HAP-1 (cell line): ENCODE measurements around the gene CELSR1.
A peak's percentile ranks its signal among the peaks of the same experiment; 100 is the strongest.

Experiments
- DNase-seq, 2 experiments: peaks; one replicate each; pipeline ENCODE4 v3.0.0-alpha.2; 2016 to 2020; ENCODE audit warnings: low spot score in 2 of 2
- H3K27me3 ChIP-seq: fragments of 250-450 bp; sonication (Bioruptor Pico); 2 replicates; pipeline ENCODE4 v1.5.1; 2020; ENCODE audit warnings: low read depth, mild to moderate bottlenecking, moderate library complexity
- H3K36me3 ChIP-seq: fragments of 250-450 bp; sonication (Bioruptor Pico); replicated peaks from 2 replicates; pipeline ENCODE4 v1.5.1; 2020; ENCODE audit warnings: mild to moderate bottlenecking
- H3K4me1 ChIP-seq: fragments of 250-450 bp; sonication (Bioruptor Pico); 2 replicates; pipeline ENCODE4 v1.5.1; 2020; ENCODE audit warnings: mild to moderate bottlenecking
- H3K4me3 ChIP-seq: fragments of 250-450 bp; sonication (Bioruptor Pico); 2 replicates; pipeline ENCODE4 v1.5.1; 2020; ENCODE audit warnings: mild to moderate bottlenecking, moderate library complexity
- H3K9me3 ChIP-seq: fragments of 250-450 bp; sonication (Bioruptor Pico); 2 replicates; pipeline ENCODE4 v1.5.1; 2020; ENCODE audit warnings: mild to moderate bottlenecking, moderate library complexity
- in situ Hi-C: fragments of 300-500 bp; cut with MboI; formaldehyde crosslinking; loops from 3 replicates; pipeline ENCODE4 v1.14.3; 2020; ENCODE audit warnings: low sequenced_read_pairs, inconsistent platforms, mixed read lengths

Gene CELSR1

GRCh38 chr22:46579751-46580449 lies 42.5 kb upstream of the CELSR1 start:
- H3K4me1 ChIP-seq = peaks cover 8% of the 10 kb centered on the region

GRCh38 chr22:46578824-46579561 lies 41.6 kb upstream of the CELSR1 start:
- Histone ChIP-seq H3K36me3 (no peaks in the 10 kb centered on the region), H3K4me3 (no peak overlapping the region), H3K27me3 (no peaks in the 10 kb centered on the region), H3K4me1 (peaks cover 8% of the 10 kb centered on the region), H3K9me3 (no peaks in the 10 kb centered on the region)
- no peak for DNase-seq
- in situ Hi-C loops = no loop called here

More at GRCh38 chr22:46579751-46580449, 42.5 kb upstream of the CELSR1 start:
- no peak for DNase-seq
- in situ Hi-C loops = no loop called here
- no peaks in the 10 kb centered on the region for H3K27me3 ChIP-seq
- H3K36me3 ChIP-seq = no peaks in the 10 kb centered on the region
- H3K9me3 ChIP-seq = no peaks in the 10 kb centered on the region
- H3K4me3 ChIP-seq = no peak overlapping the region

- no peak for DNase-seq
- H3K27me3 ChIP-seq = no peaks in the 10 kb centered on the region
- peaks cover 8% of the 10 kb centered on the region for H3K4me1 ChIP-seq
- no peaks in the 10 kb centered on the region for H3K36me3 ChIP-seq
- peak overlapping the region; percentile 53 for H3K4me3 ChIP-seq
- in situ Hi-C loops = no loop called here
- no peaks in the 10 kb centered on the region for H3K9me3 ChIP-seq
Observed at GRCh38 chr22:46578251-46578823, 40.9 kb upstream of the CELSR1 start.

GRCh38 chr22:46577368-46578249 lies 40.2 kb upstream of the CELSR1 start:
- DNase-seq = no peak
- no peaks in the 10 kb centered on the region for H3K36me3 ChIP-seq
- peaks cover 8% of the 10 kb centered on the region for H3K4me1 ChIP-seq
- H3K27me3 ChIP-seq = no peaks in the 10 kb centered on the region
- peak overlapping the region; percentile 53 for H3K4me3 ChIP-seq
- in situ Hi-C loops = no loop called here
- H3K9me3 ChIP-seq = no peaks in the 10 kb centered on the region

- in situ Hi-C loops = no loop called here
- peak; percentile 43 to 72 for DNase-seq
- peak overlapping the region; percentile 53 for H3K4me3 ChIP-seq
- no peaks in the 10 kb centered on the region for H3K27me3 ChIP-seq
- H3K36me3 ChIP-seq = no peaks in the 10 kb centered on the region
- H3K9me3 ChIP-seq = no peaks in the 10 kb centered on the region
- H3K4me1 ChIP-seq = peaks cover 8% of the 10 kb centered on the region
Observed at GRCh38 chr22:46576556-46577367, 39.3 kb upstream of the CELSR1 start.

- Histone ChIP-seq H3K9me3 (no peaks in the 10 kb centered on the region), H3K4me1 (peaks cover 8% of the 10 kb centered on the region), H3K27me3 (no peaks in the 10 kb centered on the region), H3K4me3 (peak overlapping the region; percentile 8; the same call in 1 of the 2 replicates), H3K36me3 (no peaks in the 10 kb centered on the region)
- peak in 1 of 2 experiments; percentile 42 for DNase-seq
- in situ Hi-C loops = no loop called here
Observed at GRCh38 chr22:46575911-46576555, 38.6 kb upstream of the CELSR1 start.

GRCh38 chr22:46574993-46575910 lies 37.8 kb upstream of the CELSR1 start:
- in situ Hi-C loops = no loop called here
- DNase-seq = no peak
- H3K27me3 ChIP-seq = no peaks in the 10 kb centered on the region
- H3K9me3 ChIP-seq = no peaks in the 10 kb centered on the region
- H3K4me3 ChIP-seq = no peak overlapping the region
- peaks cover 8% of the 10 kb centered on the region for H3K4me1 ChIP-seq
- H3K36me3 ChIP-seq = no peaks in the 10 kb centered on the region

GRCh38 chr22:46574438-46574992 lies 37.1 kb upstream of the CELSR1 start:
- Histone ChIP-seq H3K36me3 (no peaks in the 10 kb centered on the region), H3K4me1 (peaks cover 8% of the 10 kb centered on the region), H3K4me3 (no peak overlapping the region), H3K27me3 (no peaks in the 10 kb centered on the region), H3K9me3 (no peaks in the 10 kb centered on the region)
- in situ Hi-C loops = no loop called here
- no peak for DNase-seq

- DNase-seq = no peak
- Histone ChIP-seq H3K9me3 (no peaks in the 10 kb centered on the region), H3K4me3 (no peak overlapping the region), H3K4me1 (peaks cover 8% of the 10 kb centered on the region), H3K36me3 (no peaks in the 10 kb centered on the region), H3K27me3 (no peaks in the 10 kb centered on the region)
- in situ Hi-C loops = no loop called here
Observed at GRCh38 chr22:46573781-46574437, 36.5 kb upstream of the CELSR1 start.

- H3K9me3 ChIP-seq = no peaks in the 10 kb centered on the region
- in situ Hi-C loops = no loop called here
Observed at GRCh38 chr22:46572911-46573780, 35.7 kb upstream of the CELSR1 start.

More at GRCh38 chr22:46572911-46573780, 35.7 kb upstream of the CELSR1 start:
- H3K4me3 ChIP-seq = no peak overlapping the region
- no peaks in the 10 kb centered on the region for H3K27me3 ChIP-seq
- peaks cover 6% of the 10 kb centered on the region for H3K4me1 ChIP-seq
- DNase-seq = no peak
- H3K36me3 ChIP-seq = no peaks in the 10 kb centered on the region
